HCT116 (cell line): ENCODE data around the gene FGF18. TPM values are rescaled to one million over a fixed set of nuclear protein-coding genes. Genes with fewer than 3 reads are reported as not detected.

Source experiments
- ATAC-seq: fragments of 200-7000 bp; cut with Tn5 transposase; 2 replicates; pipeline ENCODE4 v1.9.1; 2020; ENCODE audit warnings: mild to moderate bottlenecking, moderate library complexity
- BruUV-seq: library from RNA; stranded (reverse); fragments of 400-500 nt; replicated peaks from 2 replicates; lab custom pipeline; 2021; lab: Mats Ljungman, UMichigan
- CTCF ChIA-PET: fragments of 300-600 bp; sonication (Branson Sonifier 250); formaldehyde crosslinking; loops from one replicate; lab custom pipeline; 2021; ENCODE audit warnings: antibody characterized with exemption; lab: Charles Lee
- POLR2A ChIA-PET: fragments of 300-600, 350-600 bp; sonication (Branson Sonifier 250); formaldehyde crosslinking; loops from one replicate; lab custom pipeline; 2021; ENCODE audit warnings: antibody characterized with exemption; lab: Charles Lee
- RAD21 ChIA-PET, 2 experiments: fragments of 300-600 bp; sonication (Branson Sonifier 250); formaldehyde crosslinking; loops; one replicate each; lab custom pipeline; 2023; ENCODE audit warnings: low total read pairs in 2 of 2; ENCODE audit not compliant: uncharacterized antibody in 2 of 2, unreplicated experiment in 2 of 2, low non-redundant PET in 1 of 2; lab: Charles Lee
- DNase-seq: peaks from one replicate; pipeline ENCODE4 v3.0.0-alpha.2; 2010; ENCODE audit warnings: low read depth, low spot score
- H2AFZ ChIP-seq: fragments of 200-600 bp; shearing (Covaris generic), sonication (generic); 2 replicates; pipeline ENCODE4 v1.6.1; 2017; ENCODE audit warnings: low read depth, mixed run types, mixed read lengths, antibody characterized with exemption, low read length; ENCODE audit not compliant: poor library complexity, severe bottlenecking
- H3K27ac ChIP-seq: 2 replicates; pipeline ENCODE4 v1.5.1; 2012; ENCODE audit warnings: low read depth, low read length
- H3K27me3 ChIP-seq: fragments of 200-600 bp; sonication (generic); 2 replicates; pipeline ENCODE4 v1.6.1; 2016; ENCODE audit warnings: mixed run types, low read length, mixed read lengths; ENCODE audit not compliant: insufficient read depth
- H3K36me3 ChIP-seq, 2 experiments: fragments of 200-500 bp in 1 of 2; fragments of 200-600 bp in 1 of 2; sonication (Bioruptor generic) in 1 of 2; sonication (generic) in 1 of 2; 2 replicates each; pipeline versions ENCODE4 v1.5.1 to v1.6.1; 2014 to 2016; ENCODE audit warnings: low read length in 2 of 2, inconsistent platforms in 1 of 2, mixed read lengths in 1 of 2, mixed run types in 1 of 2; ENCODE audit not compliant: insufficient read depth in 2 of 2, control insufficient read depth in 1 of 2
- H3K4me1 ChIP-seq, 2 experiments: fragments of 200-600 bp in 1 of 2; sonication (generic) in 1 of 2; 2 replicates each; pipeline versions ENCODE4 v1.5.1 to v1.6.1; 2012 to 2017; ENCODE audit warnings: low read length in 2 of 2, inconsistent platforms in 1 of 2, mild to moderate bottlenecking in 1 of 2, mixed read lengths in 1 of 2, mixed run types in 1 of 2, moderate library complexity in 1 of 2; ENCODE audit not compliant: insufficient read depth in 2 of 2, control insufficient read depth in 1 of 2
- H3K4me2 ChIP-seq: fragments of 200-600 bp; sonication (generic); 2 replicates; pipeline ENCODE4 v1.6.1; 2017; ENCODE audit warnings: mixed run types, low read length, mixed read lengths
- H3K4me3 ChIP-seq, 2 experiments: fragments of 200-600 bp in 1 of 2; sonication (generic) in 1 of 2; replicated peaks in 1 of 2; 2 replicates each; pipeline ENCODE4 v1.5.1; 2011 to 2016; ENCODE audit warnings: low read length in 2 of 2, control low read depth in 1 of 2, low read depth in 1 of 2, mild to moderate bottlenecking in 1 of 2, mixed read lengths in 1 of 2, mixed run types in 1 of 2
- H3K79me2 ChIP-seq: fragments of 200-600 bp; sonication (generic); 2 replicates; pipeline ENCODE4 v1.6.1; 2017; ENCODE audit warnings: mild to moderate bottlenecking, mixed run types, low read length, moderate library complexity, mixed read lengths; ENCODE audit not compliant: insufficient read depth
- H3K9ac ChIP-seq: fragments of 200-600 bp; sonication (generic); 2 replicates; pipeline ENCODE4 v1.6.1; 2016; ENCODE audit warnings: low read length, mixed read lengths
- H3K9me2 ChIP-seq: fragments of 200-600 bp; sonication (generic), shearing (Covaris generic); 2 replicates; pipeline ENCODE4 v1.6.1; 2017; ENCODE audit warnings: mixed run types, mild to moderate bottlenecking, moderate library complexity; ENCODE audit not compliant: insufficient read depth
- H3K9me3 ChIP-seq, 2 experiments: fragments of 200-500 bp in 1 of 2; fragments of 200-600 bp in 1 of 2; sonication (Bioruptor generic) in 1 of 2; sonication (generic) in 1 of 2; 2 replicates each; pipeline ENCODE4 v1.6.1; 2014 to 2017; ENCODE audit warnings: low read length in 2 of 2, mixed read lengths in 2 of 2, inconsistent platforms in 1 of 2, low read depth in 1 of 2, mild to moderate bottlenecking in 1 of 2, mixed run types in 1 of 2, moderate library complexity in 1 of 2; ENCODE audit not compliant: control insufficient read depth in 1 of 2, insufficient read depth in 1 of 2
- H4K20me1 ChIP-seq: fragments of 200-600 bp; sonication (generic), shearing (Covaris generic); 2 replicates; pipeline ENCODE4 v1.6.1; 2017; ENCODE audit warnings: mixed run types, mild to moderate bottlenecking, moderate library complexity; ENCODE audit not compliant: insufficient read depth
- CBX3 ChIP-seq: IDR thresholded peaks from 2 replicates; pipeline ENCODE4 v1.6.1; 2012; ENCODE audit warnings: low read depth
- CEBPB ChIP-seq: IDR thresholded peaks from 2 replicates; pipeline ENCODE4 v1.6.1; 2012; ENCODE audit warnings: low read depth
- EGR1 ChIP-seq: IDR thresholded peaks from 2 replicates; pipeline ENCODE4 v1.6.1; 2012; ENCODE audit warnings: low read depth
- ELF1 ChIP-seq: IDR thresholded peaks from 2 replicates; pipeline ENCODE4 v1.6.1; 2012; ENCODE audit warnings: low read depth, borderline replicate concordance
- EZH2 ChIP-seq: fragments of 200-600 bp; sonication (generic); IDR thresholded peaks from 2 replicates; pipeline ENCODE4 v1.6.1; 2017; ENCODE audit warnings: antibody characterized with exemption, mixed run types
- FOSL1 ChIP-seq: IDR thresholded peaks from 2 replicates; pipeline ENCODE4 v1.6.1; 2012; ENCODE audit warnings: low read depth
- JUND ChIP-seq: IDR thresholded peaks from 2 replicates; pipeline ENCODE4 v1.6.1; 2012
- POLR2A ChIP-seq: IDR thresholded peaks from 2 replicates; pipeline ENCODE4 v1.7.0; 2011; ENCODE audit warnings: borderline replicate concordance; ENCODE audit not compliant: insufficient read depth, insufficient read length; ENCODE audit errors: extremely low read depth
- POLR2AphosphoS5 ChIP-seq: IDR thresholded peaks from 2 replicates; pipeline ENCODE4 v1.6.1; 2011; ENCODE audit warnings: mild to moderate bottlenecking, low read depth, low read length, moderate library complexity
- RAD21 ChIP-seq: IDR thresholded peaks from 2 replicates; pipeline ENCODE4 v1.6.1; 2012; ENCODE audit warnings: low read depth, mild to moderate bottlenecking
- SIN3A ChIP-seq: IDR thresholded peaks from 2 replicates; pipeline ENCODE4 v1.6.1; 2012; ENCODE audit warnings: low read depth
- SP1 ChIP-seq: IDR thresholded peaks from 2 replicates; pipeline ENCODE4 v1.6.1; 2012; ENCODE audit warnings: low read depth
- SRF ChIP-seq: IDR thresholded peaks from 2 replicates; pipeline ENCODE4 v1.6.1; 2012; ENCODE audit warnings: low read depth
- YY1 ChIP-seq: IDR thresholded peaks from 2 replicates; pipeline ENCODE4 v1.6.1; 2011; ENCODE audit warnings: low read length, low read depth, moderate library complexity, mild to moderate bottlenecking; ENCODE audit not compliant: insufficient replicate concordance; ENCODE audit errors: extremely low read depth
- ZFX ChIP-seq: fragments of 450-650 bp; IDR thresholded peaks from 2 replicates; pipeline ENCODE4 v1.6.1; 2017
- ZNF274 ChIP-seq: fragments of 200-500 bp; sonication (Bioruptor generic); IDR thresholded peaks from 2 replicates; pipeline ENCODE4 v1.6.1; 2014; ENCODE audit warnings: mild to moderate bottlenecking, low read depth, low read length, inconsistent platforms
- intact Hi-C: fragments of 100-400 bp; cut with micrococcal nuclease; formaldehyde crosslinking; loops from 2 replicates; pipeline ENCODE4 v1.10.0; 2022
- total RNA-seq: library from RNA; stranded (reverse); gene quantifications from one replicate; pipeline ENCODE4 v1.2.1, GENCODE V29; 2021; ENCODE audit not compliant: unreplicated experiment
- TF ChIP-seq, protein P1 (sequence below): IDR thresholded peaks from 2 replicates; pipeline ENCODE4 v1.6.1; 2012
- TF ChIP-seq, protein P2 (sequence below), 3 experiments: fragments of 200-600 bp in 1 of 3; sonication (generic) in 1 of 3; IDR thresholded peaks in 2 of 3; conservative IDR thresholded peaks in 1 of 3; 2 replicates each; pipeline ENCODE4 v1.5.1; 2012 to 2017; ENCODE audit warnings: low read depth in 2 of 3, low read length in 2 of 3, antibody characterized with exemption in 1 of 3, borderline replicate concordance in 1 of 3, control low read depth in 1 of 3, mild to moderate bottlenecking in 1 of 3, mixed read lengths in 1 of 3, mixed run types in 1 of 3, moderate library complexity in 1 of 3; ENCODE audit not compliant: insufficient read depth in 1 of 3
- TF ChIP-seq, protein P3 (sequence below): IDR thresholded peaks from 2 replicates; pipeline ENCODE4 v1.6.1; 2012; ENCODE audit warnings: low read depth
- TF ChIP-seq, protein P4 (sequence below): IDR thresholded peaks from 2 replicates; pipeline ENCODE4 v1.6.1; 2011; ENCODE audit warnings: mild to moderate bottlenecking, low read length, moderate library complexity; ENCODE audit not compliant: insufficient replicate concordance; ENCODE audit errors: extremely low read depth

FGF18 gene
- total RNA-seq, 1 experiment from 2014 or later = 0.96 TPM

DNA sequence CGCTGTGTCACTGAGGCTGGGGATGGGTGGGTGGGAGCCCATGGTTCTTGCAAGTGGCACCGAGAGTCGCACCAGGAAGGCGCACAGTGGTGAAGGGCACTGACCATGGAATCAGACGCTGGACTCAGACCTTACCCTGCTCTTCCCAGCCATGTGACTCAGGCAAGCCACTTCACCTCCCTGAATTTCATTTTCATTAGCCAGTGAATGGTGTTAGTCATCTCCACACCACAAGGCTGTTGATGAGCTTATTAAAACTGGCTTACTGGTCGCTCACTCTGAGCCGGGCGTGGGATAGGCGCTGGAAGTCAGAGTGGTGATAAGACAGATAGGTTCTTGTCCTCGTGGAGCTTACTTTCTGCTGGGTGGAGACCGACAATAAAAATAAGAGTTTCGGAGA is 25.1 kb downstream of the FGF18 start:
- TF ChIP-seq SRF (no peak), ZFX (no peak), ELF1 (no peak), YY1 (no peak), POLR2A (no peak), CEBPB (no peak), JUND (no peak), FOSL1 (no peak), SP1 (no peak), RAD21 (no peak), EGR1 (no peak), SIN3A (no peak), ZNF274 (no peak), POLR2AphosphoS5 (no peak), EZH2 (no peak), CBX3 (no peak)
- TF ChIP-seq, protein P1, sequence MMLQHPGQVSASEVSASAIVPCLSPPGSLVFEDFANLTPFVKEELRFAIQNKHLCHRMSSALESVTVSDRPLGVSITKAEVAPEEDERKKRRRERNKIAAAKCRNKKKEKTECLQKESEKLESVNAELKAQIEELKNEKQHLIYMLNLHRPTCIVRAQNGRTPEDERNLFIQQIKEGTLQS = no peak
- TF ChIP-seq, protein P2, sequence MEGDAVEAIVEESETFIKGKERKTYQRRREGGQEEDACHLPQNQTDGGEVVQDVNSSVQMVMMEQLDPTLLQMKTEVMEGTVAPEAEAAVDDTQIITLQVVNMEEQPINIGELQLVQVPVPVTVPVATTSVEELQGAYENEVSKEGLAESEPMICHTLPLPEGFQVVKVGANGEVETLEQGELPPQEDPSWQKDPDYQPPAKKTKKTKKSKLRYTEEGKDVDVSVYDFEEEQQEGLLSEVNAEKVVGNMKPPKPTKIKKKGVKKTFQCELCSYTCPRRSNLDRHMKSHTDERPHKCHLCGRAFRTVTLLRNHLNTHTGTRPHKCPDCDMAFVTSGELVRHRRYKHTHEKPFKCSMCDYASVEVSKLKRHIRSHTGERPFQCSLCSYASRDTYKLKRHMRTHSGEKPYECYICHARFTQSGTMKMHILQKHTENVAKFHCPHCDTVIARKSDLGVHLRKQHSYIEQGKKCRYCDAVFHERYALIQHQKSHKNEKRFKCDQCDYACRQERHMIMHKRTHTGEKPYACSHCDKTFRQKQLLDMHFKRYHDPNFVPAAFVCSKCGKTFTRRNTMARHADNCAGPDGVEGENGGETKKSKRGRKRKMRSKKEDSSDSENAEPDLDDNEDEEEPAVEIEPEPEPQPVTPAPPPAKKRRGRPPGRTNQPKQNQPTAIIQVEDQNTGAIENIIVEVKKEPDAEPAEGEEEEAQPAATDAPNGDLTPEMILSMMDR (IDR thresholded peaks at IDR 0.05 in 2 of 3, conservative IDR thresholded peaks at IDR 0.05 in 1 of 3; ENCODE audit: borderline replicate concordance in 1 of 3, insufficient read depth in 1 of 3, low read depth in 2 of 3, low read length in 2 of 3) = no peak
- TF ChIP-seq, protein P3, sequence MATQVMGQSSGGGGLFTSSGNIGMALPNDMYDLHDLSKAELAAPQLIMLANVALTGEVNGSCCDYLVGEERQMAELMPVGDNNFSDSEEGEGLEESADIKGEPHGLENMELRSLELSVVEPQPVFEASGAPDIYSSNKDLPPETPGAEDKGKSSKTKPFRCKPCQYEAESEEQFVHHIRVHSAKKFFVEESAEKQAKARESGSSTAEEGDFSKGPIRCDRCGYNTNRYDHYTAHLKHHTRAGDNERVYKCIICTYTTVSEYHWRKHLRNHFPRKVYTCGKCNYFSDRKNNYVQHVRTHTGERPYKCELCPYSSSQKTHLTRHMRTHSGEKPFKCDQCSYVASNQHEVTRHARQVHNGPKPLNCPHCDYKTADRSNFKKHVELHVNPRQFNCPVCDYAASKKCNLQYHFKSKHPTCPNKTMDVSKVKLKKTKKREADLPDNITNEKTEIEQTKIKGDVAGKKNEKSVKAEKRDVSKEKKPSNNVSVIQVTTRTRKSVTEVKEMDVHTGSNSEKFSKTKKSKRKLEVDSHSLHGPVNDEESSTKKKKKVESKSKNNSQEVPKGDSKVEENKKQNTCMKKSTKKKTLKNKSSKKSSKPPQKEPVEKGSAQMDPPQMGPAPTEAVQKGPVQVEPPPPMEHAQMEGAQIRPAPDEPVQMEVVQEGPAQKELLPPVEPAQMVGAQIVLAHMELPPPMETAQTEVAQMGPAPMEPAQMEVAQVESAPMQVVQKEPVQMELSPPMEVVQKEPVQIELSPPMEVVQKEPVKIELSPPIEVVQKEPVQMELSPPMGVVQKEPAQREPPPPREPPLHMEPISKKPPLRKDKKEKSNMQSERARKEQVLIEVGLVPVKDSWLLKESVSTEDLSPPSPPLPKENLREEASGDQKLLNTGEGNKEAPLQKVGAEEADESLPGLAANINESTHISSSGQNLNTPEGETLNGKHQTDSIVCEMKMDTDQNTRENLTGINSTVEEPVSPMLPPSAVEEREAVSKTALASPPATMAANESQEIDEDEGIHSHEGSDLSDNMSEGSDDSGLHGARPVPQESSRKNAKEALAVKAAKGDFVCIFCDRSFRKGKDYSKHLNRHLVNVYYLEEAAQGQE = no peak
- TF ChIP-seq, protein P4, sequence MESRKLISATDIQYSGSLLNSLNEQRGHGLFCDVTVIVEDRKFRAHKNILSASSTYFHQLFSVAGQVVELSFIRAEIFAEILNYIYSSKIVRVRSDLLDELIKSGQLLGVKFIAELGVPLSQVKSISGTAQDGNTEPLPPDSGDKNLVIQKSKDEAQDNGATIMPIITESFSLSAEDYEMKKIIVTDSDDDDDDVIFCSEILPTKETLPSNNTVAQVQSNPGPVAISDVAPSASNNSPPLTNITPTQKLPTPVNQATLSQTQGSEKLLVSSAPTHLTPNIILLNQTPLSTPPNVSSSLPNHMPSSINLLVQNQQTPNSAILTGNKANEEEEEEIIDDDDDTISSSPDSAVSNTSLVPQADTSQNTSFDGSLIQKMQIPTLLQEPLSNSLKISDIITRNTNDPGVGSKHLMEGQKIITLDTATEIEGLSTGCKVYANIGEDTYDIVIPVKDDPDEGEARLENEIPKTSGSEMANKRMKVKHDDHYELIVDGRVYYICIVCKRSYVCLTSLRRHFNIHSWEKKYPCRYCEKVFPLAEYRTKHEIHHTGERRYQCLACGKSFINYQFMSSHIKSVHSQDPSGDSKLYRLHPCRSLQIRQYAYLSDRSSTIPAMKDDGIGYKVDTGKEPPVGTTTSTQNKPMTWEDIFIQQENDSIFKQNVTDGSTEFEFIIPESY = no peak
- POLR2A ChIA-PET = no interaction called here
- no peak overlapping the region for H3K4me3 ChIP-seq

More for the DNA sequence above, 25.1 kb downstream of the FGF18 start:
- H3K9me2 ChIP-seq = no peaks in the 10 kb centered on the region
- no peaks in the 10 kb centered on the region for H4K20me1 ChIP-seq
- H3K4me2 ChIP-seq = peak overlapping the region; percentile 9; the same call in 1 of the 2 replicates
- H2AFZ ChIP-seq = no peak overlapping the region
- no peaks in the 10 kb centered on the region for H3K9me3 ChIP-seq
- no peak overlapping the region for H3K27ac ChIP-seq
- CTCF ChIA-PET = interaction anchor here (1.2 kb wide), 1 partner anchor 25 kb away, joined by 4 read pairs; the partner anchor contains the start of gene FGF18
- no peak for DNase-seq
- H3K36me3 ChIP-seq = no peaks in the 10 kb centered on the region
- no peaks in the 10 kb centered on the region for H3K79me2 ChIP-seq
- intact Hi-C loops = no loop called here
- RAD21 ChIA-PET = no interaction called here
- ATAC-seq = no peak
- H3K4me1 ChIP-seq = peaks cover 2 to 10% of the 10 kb centered on the region in 2 experiments; a peak in 2 of 4 replicates
- no peaks in the 10 kb centered on the region for H3K27me3 ChIP-seq
- BruUV-seq = no TSS peak
- H3K9ac ChIP-seq = no peak overlapping the region
